CD4-positive, alpha-beta T cell treated with Interleukin-2 at 100 ng/mL for 4 hours (primary cell): ENCODE results near the gene MAPK8.

Source experiments
- DNase-seq: peaks from one replicate; pipeline ENCODE4 v3.0.0-alpha.2; 2020; ENCODE audit warnings: low spot score

The MAPK8 gene

GRCh38 chr10:48450233-48450740 is 143.8 kb downstream of the MAPK8 start:
- DNase-seq: no peak

GRCh38 chr10:48450741-48451466 is 144.4 kb downstream of the MAPK8 start:
- no peak for DNase-seq

- no peak for DNase-seq
These were observed 145.7 kb downstream of the MAPK8 start for GRCh38 chr10:48451969-48452878.

GRCh38 chr10:48452879-48453412 is 146.5 kb downstream of the MAPK8 start:
- no peak for DNase-seq

GRCh38 chr10:48453451-48454301 is 147.2 kb downstream of the MAPK8 start:
- no peak for DNase-seq

GRCh38 chr10:48454302-48455054 is 148.0 kb downstream of the MAPK8 start:
- no peak for DNase-seq

- DNase-seq: no peak
These were observed 148.5 kb downstream of the MAPK8 start for GRCh38 chr10:48455055-48455391.

- no peak for DNase-seq
These were observed 149.1 kb downstream of the MAPK8 start for GRCh38 chr10:48455392-48456151.

GRCh38 chr10:48456361-48456804 is 149.9 kb downstream of the MAPK8 start:
- DNase-seq: no peak

- no peak for DNase-seq
These were observed 150.6 kb downstream of the MAPK8 start for GRCh38 chr10:48456808-48457761.

GRCh38 chr10:48457949-48458661 is 151.6 kb downstream of the MAPK8 start:
- no peak for DNase-seq

- DNase-seq: no peak
These were observed 152.2 kb downstream of the MAPK8 start for GRCh38 chr10:48458662-48459048.

GRCh38 chr10:48459270-48460150 is 153.0 kb downstream of the MAPK8 start:
- no peak for DNase-seq

GRCh38 chr10:48460182-48460581 is 153.7 kb downstream of the MAPK8 start:
- no peak for DNase-seq

- DNase-seq: no peak
These were observed 155.4 kb downstream of the MAPK8 start for GRCh38 chr10:48461623-48462481.

GRCh38 chr10:48462482-48463020 is 156.1 kb downstream of the MAPK8 start:
- no peak for DNase-seq
